ENCODE results near the gene STXBP3. TPM values are rescaled to one million over a fixed set of nuclear protein-coding genes. Genes with fewer than 3 reads are reported as not detected.

STXBP3 gene
- total and polyA plus RNA-seq, 2 experiments from 2014 or later = 34.1 to 74.0 TPM

GRCh38 chr1:108716437-108717230 is 29.8 kb upstream of the STXBP3 start:
- no peaks in the 10 kb centered on the region for H3K9me3 ChIP-seq (ENCODE audit: low read depth)
- H3K4me1 ChIP-seq (ENCODE audit: low read depth) = no peaks in the 10 kb centered on the region
- no peaks in the 10 kb centered on the region for H3K36me3 ChIP-seq
- TF ChIP-seq CTCF (IDR thresholded peaks at IDR 0.05; ENCODE audit: low read depth, low read length) = no peak
- no peak overlapping the region for H3K27ac ChIP-seq
- DNase-seq (ENCODE audit: low read depth in 1 of 2, low spot score in 1 of 2) = peak in 1 of 2 donors; percentile 35
- no peaks in the 10 kb centered on the region for H3K27me3 ChIP-seq
- H3K4me3 ChIP-seq = no peak overlapping the region

GRCh38 chr1:108717774-108718316 is 28.6 kb upstream of the STXBP3 start:
- TF ChIP-seq CTCF (IDR thresholded peaks at IDR 0.05; ENCODE audit: low read depth, low read length) = no peak
- Histone ChIP-seq H3K9me3 (ENCODE audit: low read depth) (no peaks in the 10 kb centered on the region), H3K36me3 (no peaks in the 10 kb centered on the region), H3K27ac (no peak overlapping the region), H3K27me3 (no peaks in the 10 kb centered on the region), H3K4me1 (ENCODE audit: low read depth) (no peaks in the 10 kb centered on the region), H3K4me3 (no peak overlapping the region)
- DNase-seq (ENCODE audit: low read depth in 1 of 2, low spot score in 1 of 2) = no peak

- no peaks in the 10 kb centered on the region for H3K9me3 ChIP-seq (ENCODE audit: low read depth)
- no peak overlapping the region for H3K27ac ChIP-seq
- TF ChIP-seq CTCF (IDR thresholded peaks at IDR 0.05; ENCODE audit: low read depth, low read length) = no peak
- H3K27me3 ChIP-seq = no peaks in the 10 kb centered on the region
- H3K4me1 ChIP-seq (ENCODE audit: low read depth) = no peaks in the 10 kb centered on the region
- no peak overlapping the region for H3K4me3 ChIP-seq
- no peaks in the 10 kb centered on the region for H3K36me3 ChIP-seq
- no peak for DNase-seq (ENCODE audit: low read depth in 1 of 2, low spot score in 1 of 2)
These were observed 27.4 kb upstream of the STXBP3 start for GRCh38 chr1:108718927-108719655.

- Histone ChIP-seq H3K27me3 (no peaks in the 10 kb centered on the region), H3K36me3 (no peaks in the 10 kb centered on the region), H3K4me3 (no peak overlapping the region), H3K9me3 (ENCODE audit: low read depth) (no peaks in the 10 kb centered on the region), H3K4me1 (ENCODE audit: low read depth) (no peaks in the 10 kb centered on the region), H3K27ac (no peak overlapping the region)
- no peak for TF ChIP-seq CTCF (IDR thresholded peaks at IDR 0.05; ENCODE audit: low read depth, low read length)
- DNase-seq (ENCODE audit: low read depth in 1 of 2, low spot score in 1 of 2) = peak in 1 of 2 donors; percentile 81
These were observed 26.6 kb upstream of the STXBP3 start for GRCh38 chr1:108719656-108720435.

GRCh38 chr1:108722292-108722691 is 24.2 kb upstream of the STXBP3 start:
- Histone ChIP-seq H3K27me3 (no peaks in the 10 kb centered on the region), H3K27ac (no peak overlapping the region), H3K36me3 (no peaks in the 10 kb centered on the region), H3K4me1 (ENCODE audit: low read depth) (no peaks in the 10 kb centered on the region), H3K9me3 (ENCODE audit: low read depth) (no peaks in the 10 kb centered on the region), H3K4me3 (no peak overlapping the region)
- peak in 1 of 2 donors; percentile 14 for DNase-seq (ENCODE audit: low read depth in 1 of 2, low spot score in 1 of 2)
- TF ChIP-seq CTCF (IDR thresholded peaks at IDR 0.05; ENCODE audit: low read depth, low read length) = no peak
